Upper lobe of left lung (tissue), 4 donors: ENCODE measurements around the gene DPP3.

ENCODE experiments used
- CTCF ChIP-seq, 6 experiments: fragments of 450-650 bp in 4 of 6; fragments of 200-600 bp in 2 of 6; sonication (generic) in 2 of 6; IDR thresholded peaks; one replicate each; pipeline ENCODE4 v1.5.1; 2016 to 2019; ENCODE audit warnings: antibody characterized with exemption in 6 of 6
- EP300 ChIP-seq, 4 donors: sonication (generic); formaldehyde crosslinking; IDR thresholded peaks; one replicate each; pipeline ENCODE4 v1.5.1; 2017; ENCODE audit warnings: antibody characterized with exemption in 4 of 4, control low read depth in 2 of 4
- POLR2A ChIP-seq, 4 donors: fragments of 450-650 bp; IDR thresholded peaks; one replicate each; pipeline ENCODE4 v1.5.1; 2016 to 2017; ENCODE audit warnings: antibody characterized with exemption in 4 of 4, mild to moderate bottlenecking in 2 of 4
- POLR2AphosphoS5 ChIP-seq, 2 donors: sonication (generic); formaldehyde crosslinking; IDR thresholded peaks; one replicate each; pipeline ENCODE4 v1.5.1; 2017; ENCODE audit warnings: antibody characterized with exemption in 2 of 2

- no peak for TF ChIP-seq CTCF (IDR thresholded peaks at IDR 0.05)
- TF ChIP-seq EP300 (IDR thresholded peaks at IDR 0.05): no peak
- no peak for TF ChIP-seq POLR2A (IDR thresholded peaks at IDR 0.05)
- no peak for TF ChIP-seq POLR2AphosphoS5 (IDR thresholded peaks at IDR 0.05)
Measured at GRCh38 chr11:66470015-66470414, 10.2 kb upstream of the DPP3 start.
